LNCaP clone FGC (cell line): ENCODE results near the gene LEF1.

Experiments
- DNase-seq: peaks from one replicate; pipeline ENCODE4 v3.0.0-alpha.2; 2011; ENCODE audit warnings: low read depth
- H3K4me3 ChIP-seq: 2 replicates; pipeline ENCODE4 v1.5.1; 2011; ENCODE audit warnings: mild to moderate bottlenecking, low read depth, low read length, control low read depth
- CTCF ChIP-seq: IDR thresholded peaks from 2 replicates; pipeline ENCODE4 v1.5.1; 2012; ENCODE audit warnings: mild to moderate bottlenecking; ENCODE audit not compliant: control insufficient read depth, insufficient read depth; ENCODE audit errors: extremely low read depth

Gene LEF1

DNA sequence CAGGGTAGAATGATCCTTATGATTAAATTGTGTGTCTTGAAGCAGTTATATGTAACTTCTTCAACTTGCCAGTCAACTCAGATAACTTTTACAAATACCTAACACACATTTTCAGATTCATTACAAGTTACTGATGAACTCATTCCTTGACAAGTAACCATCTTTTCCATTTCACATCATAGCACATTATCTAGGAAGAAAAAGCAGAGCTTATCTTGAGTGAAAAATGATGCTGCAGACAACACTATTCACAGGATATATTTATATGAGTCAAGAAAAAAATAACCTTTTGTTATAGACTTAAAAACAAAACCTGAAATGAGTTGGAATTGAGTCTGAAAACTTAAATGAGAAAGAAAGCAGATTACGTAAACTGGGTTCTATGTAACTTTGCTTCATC is 68.9 kb downstream of the LEF1 start:
- no peak overlapping the region for H3K4me3 ChIP-seq
- no peak for TF ChIP-seq CTCF

GRCh38 chr4:108097990-108098553 is 70.7 kb downstream of the LEF1 start:
- no peak for TF ChIP-seq CTCF
- DNase-seq = no peak
- no peak overlapping the region for H3K4me3 ChIP-seq

More for the DNA sequence above, 68.9 kb downstream of the LEF1 start:
- DNase-seq = no peak

DNA sequence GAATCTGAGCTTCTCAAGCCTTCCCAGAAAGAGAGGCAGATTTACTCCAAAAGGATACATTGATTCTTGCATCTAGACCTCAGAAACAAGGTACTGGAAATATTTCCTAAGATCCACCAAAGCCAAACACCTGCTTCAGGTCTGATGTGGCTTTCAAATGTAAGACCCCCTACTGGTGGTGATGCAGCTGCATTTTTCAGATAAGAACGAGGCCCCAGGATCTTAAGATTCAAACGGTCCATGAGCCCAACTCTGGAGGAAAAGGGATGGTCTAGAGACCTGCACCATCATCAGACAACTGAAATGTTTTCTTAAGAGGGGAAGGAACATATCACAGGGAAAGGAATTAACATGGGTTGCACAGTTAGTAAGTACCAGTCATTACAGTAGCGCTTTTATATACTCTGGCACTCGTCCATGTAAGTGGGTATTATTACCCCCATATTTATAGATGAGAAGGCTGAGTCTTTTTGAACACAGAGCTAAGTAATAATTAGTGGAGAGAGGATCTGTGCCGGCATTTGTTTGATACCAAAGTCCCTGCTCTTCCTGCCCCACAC is 73.7 kb downstream of the LEF1 start:
- H3K4me3 ChIP-seq = no peak overlapping the region
- DNase-seq = no peak
- no peak for TF ChIP-seq CTCF

- DNase-seq = no peak
- TF ChIP-seq CTCF = no peak
- H3K4me3 ChIP-seq = no peak overlapping the region
Measured at GRCh38 chr4:108094131-108094530, 74.6 kb downstream of the LEF1 start.

DNA sequence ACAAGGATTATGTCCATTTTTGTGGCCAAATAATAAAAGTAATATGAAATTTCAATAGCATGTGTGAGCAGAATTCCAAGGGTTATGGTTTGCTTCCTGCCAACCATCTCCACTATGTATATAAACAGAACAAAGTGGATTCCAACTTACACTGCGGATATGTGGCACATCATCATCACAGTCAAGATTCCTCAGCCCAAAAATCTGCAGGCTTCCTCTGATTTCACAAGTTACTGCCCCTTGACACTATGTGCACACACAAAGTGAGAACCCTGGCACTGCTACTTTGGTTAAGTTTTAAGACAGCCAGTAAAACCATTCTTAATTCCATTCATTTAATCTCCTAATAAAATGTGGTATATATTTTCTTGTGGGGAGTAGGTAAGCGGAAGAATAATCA is 76.4 kb downstream of the LEF1 start:
- TF ChIP-seq CTCF = no peak
- no peak overlapping the region for H3K4me3 ChIP-seq
- no peak for DNase-seq

DNA sequence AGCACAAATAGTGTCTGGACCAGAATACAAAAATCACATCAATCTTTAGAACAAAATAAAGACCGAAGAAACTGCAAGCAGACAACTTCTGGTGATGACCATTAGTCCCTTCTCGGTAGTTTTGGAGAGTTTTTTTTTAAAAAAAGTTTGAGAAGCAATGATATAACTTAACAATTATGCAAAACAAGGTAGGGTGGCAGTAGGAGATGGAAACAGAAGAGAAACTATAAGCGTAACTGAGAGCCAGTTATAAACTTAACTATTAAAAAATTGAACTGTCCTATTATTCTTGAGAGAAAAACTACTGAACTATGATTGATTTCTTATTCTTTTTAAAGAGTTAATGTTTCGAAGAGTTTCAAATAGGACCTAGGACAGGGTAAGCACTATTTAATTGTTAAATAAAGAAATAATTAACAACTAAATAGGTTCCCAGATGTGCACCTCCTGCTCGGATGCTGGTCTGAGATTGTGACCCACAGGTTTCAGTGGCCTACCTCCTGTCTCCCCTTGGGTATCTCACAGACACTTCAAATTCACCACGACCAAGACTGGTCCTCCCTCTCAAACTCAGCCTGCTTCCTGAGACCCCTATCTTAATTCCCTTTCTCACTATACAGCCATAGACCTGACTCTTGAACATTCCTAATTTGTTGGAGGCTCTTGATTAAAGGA is 81.3 kb downstream of the LEF1 start:
- no peak for DNase-seq
- no peak overlapping the region for H3K4me3 ChIP-seq
- TF ChIP-seq CTCF = no peak

DNA sequence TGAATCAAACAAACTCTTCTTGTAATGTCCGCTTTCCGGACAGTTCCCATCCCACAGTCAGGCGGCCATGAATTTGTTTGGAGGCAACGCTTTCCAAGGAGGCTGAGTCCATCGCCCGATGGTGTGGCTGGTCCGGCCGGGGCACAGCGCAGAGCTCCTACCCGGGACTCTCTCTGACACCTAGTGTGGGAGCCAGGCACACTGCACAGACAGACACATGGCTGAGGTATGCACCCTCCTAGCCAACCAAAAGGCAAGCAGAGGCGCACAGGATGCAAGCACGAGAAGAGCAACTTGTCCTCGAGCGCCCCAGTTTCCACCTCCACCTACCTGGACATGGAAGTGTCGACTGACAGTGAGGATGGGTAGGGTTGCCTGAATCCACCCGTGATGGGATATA is 87.5 kb downstream of the LEF1 start:
- no peak overlapping the region for H3K4me3 ChIP-seq
- no peak for DNase-seq

More for the DNA sequence above, 87.5 kb downstream of the LEF1 start:
- TF ChIP-seq CTCF = no peak
